ENCODE results near the gene LCP2.

LCP2 gene

DNA sequence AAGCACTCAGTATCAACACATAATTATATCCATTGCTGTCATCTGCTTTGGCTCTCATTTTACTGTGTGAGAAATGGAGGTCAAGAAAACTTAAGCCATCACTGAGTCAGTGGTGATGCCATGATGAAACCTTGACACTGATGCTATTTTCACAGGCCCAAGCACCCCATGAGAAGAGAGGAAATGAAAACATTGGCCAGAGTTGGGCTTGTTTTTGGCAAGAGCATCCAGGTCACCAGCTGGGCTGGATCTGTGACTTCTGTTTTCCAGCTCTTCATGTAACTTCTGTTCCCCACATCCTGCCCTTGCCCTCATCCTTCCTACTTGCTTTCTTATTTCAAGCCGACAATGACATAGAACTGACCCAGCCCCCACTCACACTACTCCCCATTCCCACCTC is 10.0 kb downstream of the LCP2 start:
- Mint-ChIP-seq H3K4me1 (ENCODE audit: low read depth in 2 of 2) (peaks cover 90 to 99% of the 10 kb centered on the region in 2 donors), H3K36me3 (ENCODE audit: insufficient read depth) (peaks cover 95% of the 10 kb centered on the region), H3K27ac (peak overlapping the region; percentile 88 to 95), H3K9me3 (no peaks in the 10 kb centered on the region), H3K4me3 (peak overlapping the region; percentile 100), H3K27me3 (no peaks in the 10 kb centered on the region)
- ATAC-seq (replicated peaks) (peak; percentile 13), DNase-seq (no peak)

GRCh38 chr5:170286386-170286925 is 11.1 kb downstream of the LCP2 start:
- ATAC-seq (replicated peaks) (no peak), DNase-seq (no peak)
- H3K27me3 Mint-ChIP-seq, result no peaks in the 10 kb centered on the region
- H3K9me3 Mint-ChIP-seq, result no peaks in the 10 kb centered on the region
- H3K4me3 Mint-ChIP-seq, result peak overlapping the region in 1 of 2 donors; percentile 100
- peaks cover 95% of the 10 kb centered on the region for H3K36me3 Mint-ChIP-seq (ENCODE audit: insufficient read depth)
- H3K4me1 Mint-ChIP-seq (ENCODE audit: low read depth in 2 of 2), result peaks cover 90 to 99% of the 10 kb centered on the region in 2 donors
- peak overlapping the region; percentile 88 to 95 for H3K27ac Mint-ChIP-seq

DNA sequence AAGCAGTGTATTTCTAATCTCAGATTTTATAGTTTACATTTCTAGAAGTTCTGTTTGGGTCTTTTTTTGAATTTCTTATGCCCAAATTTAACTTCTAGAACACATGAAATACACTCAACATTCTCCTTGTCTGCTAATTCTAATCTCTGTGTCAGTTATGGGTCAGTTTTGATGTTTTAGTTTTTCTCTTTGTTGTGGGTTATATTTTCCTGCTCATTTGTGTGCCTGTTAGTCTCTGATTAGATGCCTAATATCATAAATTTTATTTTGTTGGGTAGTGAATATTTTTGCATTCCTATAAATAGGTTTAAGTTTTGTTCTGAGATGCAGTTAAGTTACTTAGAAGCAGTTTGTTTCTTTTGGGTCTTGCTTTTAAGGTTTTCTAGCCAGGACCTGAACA is 12.4 kb downstream of the LCP2 start:
- Mint-ChIP-seq H3K4me3 (peak overlapping the region; percentile 70 to 100), H3K27ac (peak overlapping the region; percentile 88 to 95), H3K27me3 (no peaks in the 10 kb centered on the region), H3K36me3 (ENCODE audit: insufficient read depth) (peaks cover 95% of the 10 kb centered on the region), H3K9me3 (no peaks in the 10 kb centered on the region), H3K4me1 (ENCODE audit: low read depth in 2 of 2) (peaks cover 90 to 98% of the 10 kb centered on the region in 2 donors)
- DNase-seq, result no peak
- no peak for ATAC-seq (replicated peaks)

GRCh38 chr5:170284231-170284630 is 13.3 kb downstream of the LCP2 start:
- Mint-ChIP-seq H3K36me3 (ENCODE audit: insufficient read depth) (peaks cover 95% of the 10 kb centered on the region), H3K9me3 (no peaks in the 10 kb centered on the region), H3K27me3 (no peaks in the 10 kb centered on the region), H3K4me1 (ENCODE audit: low read depth in 2 of 2) (peaks cover 90 to 98% of the 10 kb centered on the region in 2 donors), H3K27ac (peak overlapping the region; percentile 88 to 95), H3K4me3 (peak overlapping the region; percentile 70 to 100)
- DNase-seq, result no peak
- no peak for ATAC-seq (replicated peaks)

DNA sequence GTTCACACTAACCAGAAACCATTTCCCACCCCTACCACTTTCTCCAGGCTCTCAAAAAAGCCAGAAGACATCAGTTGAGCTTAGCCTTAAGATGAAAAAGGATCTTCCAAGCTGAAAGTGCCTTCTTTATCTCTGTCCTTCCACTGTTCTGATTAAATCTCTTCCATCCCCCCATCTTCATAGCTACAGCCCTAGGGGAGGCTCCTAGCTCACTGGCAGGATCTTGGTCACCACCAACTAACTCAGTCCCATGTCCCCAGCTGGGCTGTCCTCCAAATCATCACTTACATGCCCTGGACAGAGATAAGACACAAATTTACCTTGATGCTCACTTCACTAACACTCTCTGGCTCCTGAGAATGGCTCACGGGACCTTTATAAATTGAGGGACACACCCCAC is 14.3 kb downstream of the LCP2 start:
- H3K27me3 Mint-ChIP-seq, result no peaks in the 10 kb centered on the region
- H3K4me3 Mint-ChIP-seq, result peak overlapping the region; percentile 70 to 100
- ATAC-seq (replicated peaks) (no peak), DNase-seq (no peak)
- H3K4me1 Mint-ChIP-seq (ENCODE audit: low read depth in 2 of 2), result peaks cover 89 to 97% of the 10 kb centered on the region in 2 donors
- peak overlapping the region; percentile 88 to 95 for H3K27ac Mint-ChIP-seq
- H3K36me3 Mint-ChIP-seq (ENCODE audit: insufficient read depth), result peaks cover 95% of the 10 kb centered on the region
- H3K9me3 Mint-ChIP-seq, result no peaks in the 10 kb centered on the region

DNA sequence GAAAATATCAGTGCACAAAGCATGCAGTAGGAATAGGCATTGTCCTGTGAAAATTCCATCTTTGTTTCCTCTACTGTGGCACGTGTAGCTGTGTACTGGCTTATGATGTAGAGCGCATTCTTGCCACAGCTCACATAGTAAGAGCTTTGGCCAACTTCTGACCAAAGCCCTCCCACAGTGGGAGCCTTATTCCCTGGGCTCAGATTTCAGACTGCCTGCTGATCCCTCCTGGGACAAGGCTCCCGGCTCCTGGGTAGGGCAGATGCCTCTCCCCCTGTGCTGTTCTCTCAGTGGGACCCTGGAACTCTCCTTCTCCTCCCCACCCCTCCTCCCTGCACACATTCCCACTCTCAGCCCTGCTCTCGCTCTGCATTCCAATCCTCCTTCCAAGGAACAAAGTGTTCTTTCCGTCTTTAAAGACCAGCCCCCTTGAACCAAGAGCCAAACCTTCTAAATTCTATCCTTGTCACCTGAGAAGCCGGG is 17.5 kb downstream of the LCP2 start:
- Mint-ChIP-seq H3K4me1 (ENCODE audit: low read depth in 2 of 2) (peaks cover 92 to 97% of the 10 kb centered on the region in 2 donors), H3K27ac (peak overlapping the region; percentile 88 to 95), H3K4me3 (peak overlapping the region; percentile 80 to 86), H3K27me3 (no peaks in the 10 kb centered on the region), H3K9me3 (no peaks in the 10 kb centered on the region), H3K36me3 (ENCODE audit: insufficient read depth) (peaks cover 96% of the 10 kb centered on the region)
- DNase-seq (no peak), ATAC-seq (replicated peaks) (no peak)

GRCh38 chr5:170279459-170279817 is 18.1 kb downstream of the LCP2 start:
- peaks cover 96% of the 10 kb centered on the region for H3K36me3 Mint-ChIP-seq (ENCODE audit: insufficient read depth)
- H3K4me1 Mint-ChIP-seq (ENCODE audit: low read depth in 2 of 2), result peaks cover 90 to 97% of the 10 kb centered on the region in 2 donors

GRCh38 chr5:170278611-170279458 is 18.7 kb downstream of the LCP2 start:
- Mint-ChIP-seq H3K4me1 (ENCODE audit: low read depth in 2 of 2) (peaks cover 91 to 96% of the 10 kb centered on the region in 2 donors), H3K27ac (peak overlapping the region; percentile 88 to 95), H3K4me3 (peak overlapping the region; percentile 80 to 86), H3K9me3 (no peaks in the 10 kb centered on the region), H3K27me3 (no peaks in the 10 kb centered on the region), H3K36me3 (ENCODE audit: insufficient read depth) (peaks cover 96% of the 10 kb centered on the region)
- ATAC-seq (replicated peaks) (peak; percentile 73), DNase-seq (peak; percentile 86 to 87 (median 86))

More at GRCh38 chr5:170279459-170279817, 18.1 kb downstream of the LCP2 start:
- H3K27ac Mint-ChIP-seq, result peak overlapping the region; percentile 88 to 95
- DNase-seq, result no peak
- peak overlapping the region; percentile 80 to 86 for H3K4me3 Mint-ChIP-seq
- H3K27me3 Mint-ChIP-seq, result no peaks in the 10 kb centered on the region
- no peaks in the 10 kb centered on the region for H3K9me3 Mint-ChIP-seq
- ATAC-seq (replicated peaks), result no peak

DNA sequence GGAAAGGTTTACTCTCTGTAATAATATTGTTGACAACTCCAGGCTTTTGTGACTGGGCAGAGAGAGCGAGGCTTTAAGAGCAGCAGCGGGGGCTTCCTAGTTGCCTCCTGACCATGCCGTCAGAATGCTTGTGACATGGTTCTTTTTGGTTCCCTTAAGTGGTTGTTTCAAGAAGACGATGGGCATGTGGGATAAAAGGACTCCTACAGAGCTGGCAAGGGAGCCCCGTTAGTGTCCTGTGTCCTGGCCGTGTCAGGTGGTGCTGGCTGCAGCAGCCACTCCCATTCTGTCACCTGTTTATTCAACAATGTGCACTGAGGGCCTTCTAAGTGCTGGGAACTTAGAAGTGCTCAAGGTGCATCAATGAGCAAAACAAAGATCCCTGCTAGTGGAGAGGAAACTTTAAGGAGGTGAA is 19.7 kb downstream of the LCP2 start:
- Mint-ChIP-seq H3K9me3 (no peaks in the 10 kb centered on the region), H3K4me1 (ENCODE audit: low read depth in 2 of 2) (peaks cover 86 to 87% of the 10 kb centered on the region in 2 donors), H3K36me3 (ENCODE audit: insufficient read depth) (peaks cover 96% of the 10 kb centered on the region), H3K27ac (peak overlapping the region; percentile 88 to 97), H3K4me3 (peak overlapping the region; percentile 80 to 86), H3K27me3 (no peaks in the 10 kb centered on the region)
- ATAC-seq (replicated peaks), result no peak
- no peak for DNase-seq

GRCh38 chr5:170276140-170276539 is 21.4 kb downstream of the LCP2 start:
- no peak for ATAC-seq (replicated peaks)
- Mint-ChIP-seq H3K36me3 (ENCODE audit: insufficient read depth) (peaks cover 98% of the 10 kb centered on the region), H3K4me3 (peak overlapping the region; percentile 80 to 86)

DNA sequence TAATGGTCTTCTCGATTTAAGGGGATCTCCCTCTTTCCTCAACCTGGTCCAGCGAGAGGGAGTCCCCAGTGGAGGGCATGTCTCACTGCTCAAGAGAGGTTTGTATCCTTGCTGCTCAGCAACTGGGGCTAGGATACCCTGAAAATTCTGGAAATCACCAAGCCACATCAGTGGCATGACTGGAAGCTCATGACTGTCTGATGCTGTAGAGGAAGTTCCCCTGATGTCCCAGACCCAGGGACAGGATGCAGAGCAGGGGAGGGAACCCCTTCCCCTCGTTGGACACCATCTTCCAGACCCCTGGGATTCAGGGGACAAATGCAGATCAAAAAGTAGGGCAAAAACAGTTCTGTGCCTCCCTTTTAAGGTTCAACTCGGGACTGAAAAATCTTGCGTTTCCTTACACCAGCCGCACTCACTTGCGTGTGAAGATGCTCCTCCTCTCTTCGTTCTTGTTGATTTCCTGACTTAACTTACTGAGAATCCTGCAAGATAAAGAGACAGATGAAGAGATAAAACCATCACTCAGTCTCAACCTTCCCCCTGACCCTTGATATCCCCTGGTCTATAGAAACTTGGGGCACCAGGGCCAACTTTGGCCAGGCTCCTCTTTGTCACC is 22.1 kb downstream of the LCP2 start:
- H3K27ac Mint-ChIP-seq, result peak overlapping the region; percentile 88 to 97
- peaks cover 98% of the 10 kb centered on the region for H3K36me3 Mint-ChIP-seq (ENCODE audit: insufficient read depth)
- peaks cover 81 to 83% of the 10 kb centered on the region in 2 donors for H3K4me1 Mint-ChIP-seq (ENCODE audit: low read depth in 2 of 2)
- ATAC-seq (replicated peaks) (peak; percentile 38), DNase-seq (peak in 2 of 3 experiments; percentile 51 to 55)
- no peaks in the 10 kb centered on the region for H3K9me3 Mint-ChIP-seq
- H3K4me3 Mint-ChIP-seq, result peak overlapping the region; percentile 80 to 86
- no peaks in the 10 kb centered on the region for H3K27me3 Mint-ChIP-seq

More at GRCh38 chr5:170276140-170276539, 21.4 kb downstream of the LCP2 start:
- peaks cover 80 to 81% of the 10 kb centered on the region in 2 donors for H3K4me1 Mint-ChIP-seq (ENCODE audit: low read depth in 2 of 2)
- no peaks in the 10 kb centered on the region for H3K9me3 Mint-ChIP-seq
- H3K27me3 Mint-ChIP-seq, result no peaks in the 10 kb centered on the region
- peak overlapping the region; percentile 88 to 97 for H3K27ac Mint-ChIP-seq
- no peak for DNase-seq

DNA sequence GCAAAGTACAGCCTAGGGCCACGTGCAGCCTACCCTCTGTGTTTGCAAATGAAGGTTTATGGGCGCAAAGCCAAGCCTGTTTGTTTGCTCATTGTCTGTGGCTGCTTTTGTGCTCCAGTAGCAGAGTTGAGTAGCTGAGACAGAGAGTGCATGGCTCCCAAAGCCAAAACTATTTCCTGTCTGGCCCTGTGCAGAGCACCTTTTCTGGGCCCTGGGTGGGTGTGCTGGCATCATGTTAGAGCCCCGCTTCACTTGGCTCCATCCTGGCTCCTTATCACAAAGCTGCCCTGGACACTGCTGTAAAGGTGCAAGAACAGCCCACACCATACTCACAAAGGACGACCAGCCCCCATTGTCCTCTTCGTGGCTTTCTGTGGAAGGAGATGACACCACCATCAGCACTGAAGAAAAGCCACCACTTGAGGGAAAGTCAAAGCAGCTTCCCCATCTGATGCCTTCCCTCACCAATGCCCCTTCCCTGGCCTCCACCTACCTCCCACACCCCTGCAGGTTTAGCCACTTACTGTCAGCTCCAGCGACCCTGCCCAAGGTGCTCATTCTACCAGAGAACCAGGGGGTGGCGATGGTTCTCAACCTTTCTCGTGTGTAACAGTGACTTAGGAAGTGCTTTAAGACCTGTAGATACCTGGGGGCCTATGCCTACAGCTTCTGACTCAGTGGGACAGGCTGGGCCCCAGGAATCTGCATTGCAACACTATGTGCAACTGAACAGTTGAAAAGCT is 23.4 kb downstream of the LCP2 start:
- peak overlapping the region; percentile 80 to 86 for H3K4me3 Mint-ChIP-seq
- H3K4me1 Mint-ChIP-seq (ENCODE audit: low read depth in 2 of 2), result peaks cover 81% of the 10 kb centered on the region in 2 donors
- ATAC-seq (replicated peaks), result peak; percentile 13
- peak; percentile 53 to 68 (median 55) for DNase-seq
- H3K27me3 Mint-ChIP-seq, result no peaks in the 10 kb centered on the region
- H3K9me3 Mint-ChIP-seq, result no peaks in the 10 kb centered on the region
- H3K36me3 Mint-ChIP-seq (ENCODE audit: insufficient read depth), result peaks cover 98% of the 10 kb centered on the region
- H3K27ac Mint-ChIP-seq, result peak overlapping the region; percentile 88 to 97

Measured in effector memory CD8-positive, alpha-beta T cell (primary cell).